Renal cortical epithelial cell (primary cell): ENCODE data around the gene KPTN. TPM values are rescaled to one million over a fixed set of nuclear protein-coding genes. Genes with fewer than 3 reads are reported as not detected.

Source experiments
- DNase-seq: peaks from one replicate; pipeline ENCODE4 v3.0.0-alpha.2; 2011; ENCODE audit warnings: low read depth
- total RNA-seq: library from RNA; depleted of rRNA; stranded (reverse); fragments of >200 nt; gene quantifications from 2 replicates; pipeline ENCODE4 v1.2.3, GENCODE V29; 2014

Gene KPTN
- total RNA-seq, 1 donor from 2014 or later: 7.1 TPM

GRCh38 chr19:47469719-47470118 lies 14.3 kb downstream of the KPTN start:
- no peak for DNase-seq

GRCh38 chr19:47469363-47469700 lies 14.7 kb downstream of the KPTN start:
- DNase-seq: no peak

GRCh38 chr19:47467914-47468313 lies 16.1 kb downstream of the KPTN start:
- no peak for DNase-seq

GRCh38 chr19:47465957-47466356 lies 18.1 kb downstream of the KPTN start:
- DNase-seq: no peak

GRCh38 chr19:47464675-47465419 lies 19.2 kb downstream of the KPTN start:
- no peak for DNase-seq

GRCh38 chr19:47461876-47462275 lies 22.1 kb downstream of the KPTN start:
- no peak for DNase-seq

- no peak for DNase-seq
Measured at GRCh38 chr19:47459477-47459876, 24.5 kb downstream of the KPTN start.

GRCh38 chr19:47458672-47459071 lies 25.3 kb downstream of the KPTN start:
- no peak for DNase-seq

- no peak for DNase-seq
Measured at GRCh38 chr19:47456721-47457474, 27.1 kb downstream of the KPTN start.

- no peak for DNase-seq
Measured at GRCh38 chr19:47450478-47450877, 33.5 kb downstream of the KPTN start.

GRCh38 chr19:47448360-47448727 lies 35.7 kb downstream of the KPTN start:
- DNase-seq: no peak

GRCh38 chr19:47447470-47448359 lies 36.3 kb downstream of the KPTN start:
- peak; percentile 39 for DNase-seq

- DNase-seq: peak; percentile 35
Measured at GRCh38 chr19:47446534-47447469, 37.2 kb downstream of the KPTN start.

- no peak for DNase-seq
Measured at GRCh38 chr19:47445937-47446402, 38.0 kb downstream of the KPTN start.

- DNase-seq: no peak
Measured at GRCh38 chr19:47445527-47445926, 38.5 kb downstream of the KPTN start.

- no peak for DNase-seq
Measured at GRCh38 chr19:47444388-47444821, 39.6 kb downstream of the KPTN start.

GRCh38 chr19:47443331-47443730 lies 40.7 kb downstream of the KPTN start:
- DNase-seq: no peak

- DNase-seq: no peak
Measured at GRCh38 chr19:47438793-47439220, 45.2 kb downstream of the KPTN start.

- DNase-seq: no peak
Measured at GRCh38 chr19:47437500-47437899, 46.5 kb downstream of the KPTN start.

- DNase-seq: peak; percentile 26
Measured at GRCh38 chr19:47436712-47437401, 47.2 kb downstream of the KPTN start.
